Kidney (tissue), 14 donors: ENCODE results near the gene KIF17. TPM values are rescaled to one million over a fixed set of nuclear protein-coding genes. Genes with fewer than 3 reads are reported as not detected.

Experiments
- DNase-seq, 5 donors: peaks; one replicate each; pipeline ENCODE4 v3.0.0-alpha.2; 2013 to 2020
- FAIRE-seq: peaks from 2 replicates; lab custom pipeline; 2012; peaks lifted over from hg19 to GRCh38; lab: Jason Lieb, UNC
- H3K27ac ChIP-seq, 2 donors: one replicate each; pipeline ENCODE4 v1.7.0; 2013; ENCODE audit warnings: low read depth in 2 of 2, low read length in 2 of 2, inconsistent platforms in 1 of 2
- H3K27me3 ChIP-seq: one replicate; pipeline ENCODE4 v1.7.1; 2013; ENCODE audit warnings: low read length, inconsistent platforms; ENCODE audit not compliant: control insufficient read depth, insufficient read depth
- H3K36me3 ChIP-seq, 3 donors: one replicate each; pipeline versions ENCODE4 v1.7.0 to v1.7.1; 2013; ENCODE audit warnings: low read length in 3 of 3, control low read depth in 1 of 3, inconsistent platforms in 1 of 3; ENCODE audit not compliant: insufficient read depth in 3 of 3, control insufficient read depth in 2 of 3
- H3K4me1 ChIP-seq, 3 donors: one replicate each; pipeline versions ENCODE4 v1.7.0 to v1.7.1; 2013; ENCODE audit warnings: low read length in 3 of 3, inconsistent platforms in 1 of 3, low read depth in 1 of 3; ENCODE audit not compliant: control insufficient read depth in 2 of 3, insufficient read depth in 2 of 3
- H3K4me3 ChIP-seq, 3 donors: one replicate each; pipeline versions ENCODE4 v1.7.0 to v1.8.1; 2013; ENCODE audit warnings: low read length in 3 of 3, control low read depth in 1 of 3, inconsistent platforms in 1 of 3
- H3K9ac ChIP-seq, 3 donors: one replicate each; pipeline versions ENCODE4 v1.7.0 to v1.7.1; 2013; ENCODE audit warnings: low read length in 3 of 3, control low read depth in 1 of 3, inconsistent platforms in 1 of 3
- H3K9me3 ChIP-seq, 3 donors: one replicate each; pipeline versions ENCODE4 v1.7.0 to v1.7.1; 2013; ENCODE audit warnings: low read length in 3 of 3, control low read depth in 1 of 3, inconsistent platforms in 1 of 3; ENCODE audit not compliant: control insufficient read depth in 2 of 3, insufficient read depth in 1 of 3
- CTCF ChIP-seq: IDR thresholded peaks from 3 replicates; pipeline ENCODE4 v1.5.1; 2012; ENCODE audit warnings: mild to moderate bottlenecking, moderate library complexity, borderline replicate concordance; ENCODE audit not compliant: insufficient read depth; ENCODE audit errors: extremely low read depth
- intact Hi-C: fragments of 100-400 bp; cut with DNase I; formaldehyde crosslinking; loops from one replicate; pipeline ENCODE4 v1.11.1; 2022
- polyA plus RNA-seq: library from polyadenylated mRNA; stranded (reverse); fragments of 350-450 nt; fragmentation: Illumina TruSeq; extraction: RNeasy Lipid Tissue Mini Kit (QIAGEN cat#74804); gene quantifications from one replicate; pipeline ENCODE4 v1.2.3, GENCODE V29; 2014; ENCODE audit warnings: low read depth, low replicate concordance; ENCODE audit not compliant: insufficient read depth
- total RNA-seq: library from RNA; stranded (reverse); fragmentation: NEBNext Ultra II Directional; extraction: Animal tissue kit (Norgen Biotek cat#: 25700); gene quantifications from one replicate; pipeline ENCODE4 v1.2.1, GENCODE V29; 2021
- donor health status: control.
- donor health status: control.
- donor health status: control.
- donor health status: control.
- donor health status: control.
- donor health status: DM: yes; HTN: yes; CAD: no.
- donor health status: Normal renal cell carcinoma (clear cell type).

KIF17 gene
- total and polyA plus RNA-seq, 2 donors from 2014 or later = 3.7 to 4.9 TPM

DNA sequence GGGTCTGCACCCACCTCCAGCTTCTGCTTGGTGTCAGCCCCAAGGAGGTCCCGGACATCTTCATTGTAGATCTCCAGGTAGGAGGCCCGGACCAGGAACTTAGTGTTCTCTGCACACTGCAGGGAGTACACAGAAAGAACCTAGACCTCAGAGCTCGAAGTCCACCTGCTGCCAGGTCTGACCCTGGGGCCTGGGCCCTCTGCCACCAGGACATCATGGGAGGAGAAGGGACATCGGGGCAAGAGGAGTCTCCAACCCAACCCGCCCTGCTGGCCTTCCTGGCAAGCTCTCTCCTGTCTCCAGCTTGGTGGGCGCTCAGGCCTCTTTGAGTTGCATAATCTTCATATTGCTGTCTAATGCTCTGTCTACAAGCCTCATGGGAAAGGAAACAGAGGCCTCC, 4.4 kb downstream of the KIF17 start:
- H3K9ac ChIP-seq = no peak overlapping the region
- FAIRE-seq = no peak
- intact Hi-C loops = no loop called here
- H3K4me3 ChIP-seq = no peak overlapping the region
- no peak for DNase-seq
- no peaks in the 10 kb centered on the region for H3K4me1 ChIP-seq
- H3K27me3 ChIP-seq = no peaks in the 10 kb centered on the region
- no peaks in the 10 kb centered on the region for H3K36me3 ChIP-seq
- no peak overlapping the region for H3K27ac ChIP-seq
- TF ChIP-seq CTCF = no peak
- no peaks in the 10 kb centered on the region for H3K9me3 ChIP-seq

DNA sequence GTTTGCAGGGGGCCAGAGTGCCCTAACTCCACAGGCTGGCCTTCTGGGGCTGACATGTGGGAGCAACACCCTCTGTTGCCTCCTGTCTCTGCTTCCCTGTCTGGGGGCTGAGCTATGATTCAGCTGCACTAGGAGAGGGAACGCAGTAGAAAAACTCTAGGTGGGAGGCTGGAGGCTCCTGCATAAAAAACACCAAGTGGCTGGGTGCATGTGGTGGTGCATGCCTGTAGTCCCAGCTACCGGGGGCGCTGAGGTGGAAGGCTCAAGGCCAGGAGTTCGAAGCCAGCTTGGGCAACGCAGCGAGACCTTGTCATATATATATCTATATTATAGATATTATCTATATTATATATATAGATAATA, 5.6 kb downstream of the KIF17 start:
- Histone ChIP-seq H3K4me1 (no peaks in the 10 kb centered on the region), H3K4me3 (no peak overlapping the region), H3K27ac (no peak overlapping the region), H3K9me3 (no peaks in the 10 kb centered on the region), H3K27me3 (no peaks in the 10 kb centered on the region), H3K9ac (no peak overlapping the region), H3K36me3 (no peaks in the 10 kb centered on the region)
- no peak for TF ChIP-seq CTCF
- intact Hi-C loops = no loop called here
- FAIRE-seq = no peak
- DNase-seq = no peak

GRCh38 chr1:20711285-20712214, 6.3 kb downstream of the KIF17 start:
- Histone ChIP-seq H3K9me3 (no peaks in the 10 kb centered on the region), H3K27me3 (no peaks in the 10 kb centered on the region), H3K4me1 (no peaks in the 10 kb centered on the region), H3K36me3 (no peaks in the 10 kb centered on the region), H3K4me3 (no peak overlapping the region), H3K27ac (no peak overlapping the region), H3K9ac (no peak overlapping the region)
- TF ChIP-seq CTCF = no peak
- intact Hi-C loops = no loop called here
- no peak for FAIRE-seq
- DNase-seq = peak in 3 of 5 donors; percentile 55 to 80 (median 57)
